GM12864 (cell line): Measurements from ENCODE around the gene OPHN1.
"Not testable (repeated sequence)": the region's sequence is repeated elsewhere in the genome, so short reads cannot be mapped to it uniquely, and the experiment has no call there.

Source experiments
- DNase-seq: peaks from one replicate; pipeline ENCODE4 v3.0.0-alpha.2; 2011; ENCODE audit warnings: low read depth
- H3K4me3 ChIP-seq: 2 replicates; pipeline ENCODE4 v1.5.1; 2011; ENCODE audit warnings: mild to moderate bottlenecking, low read depth, low read length, control low read depth
- CTCF ChIP-seq: IDR thresholded peaks from 2 replicates; pipeline ENCODE4 v1.5.1; 2011; ENCODE audit warnings: low read depth, mild to moderate bottlenecking, moderate library complexity, low read length, control low read depth, inconsistent platforms; ENCODE audit errors: missing control alignments

The OPHN1 gene

GRCh38 chrX:68090266-68090665 is 343.0 kb downstream of the OPHN1 start:
- H3K4me3 ChIP-seq: no peak overlapping the region
- TF ChIP-seq CTCF: no peak
- DNase-seq: no peak

- DNase-seq: no peak
- no peak for TF ChIP-seq CTCF
- H3K4me3 ChIP-seq: no peak overlapping the region
These were observed 345.8 kb downstream of the OPHN1 start for GRCh38 chrX:68087526-68087925.

- DNase-seq: no peak
- TF ChIP-seq CTCF: no peak
- no peak overlapping the region for H3K4me3 ChIP-seq
These were observed 346.6 kb downstream of the OPHN1 start for GRCh38 chrX:68086709-68087108.

- TF ChIP-seq CTCF: no peak
- no peak overlapping the region for H3K4me3 ChIP-seq
- DNase-seq: no peak
These were observed 348.5 kb downstream of the OPHN1 start for GRCh38 chrX:68084765-68085164.

- DNase-seq: no peak
- no peak for TF ChIP-seq CTCF
- H3K4me3 ChIP-seq: no peak overlapping the region
These were observed 349.8 kb downstream of the OPHN1 start for GRCh38 chrX:68083510-68083909.

- no peak overlapping the region for H3K4me3 ChIP-seq
- no peak for DNase-seq
- no peak for TF ChIP-seq CTCF
These were observed 353.3 kb downstream of the OPHN1 start for GRCh38 chrX:68079961-68080360.

GRCh38 chrX:68078801-68079200 is 354.5 kb downstream of the OPHN1 start:
- DNase-seq: not testable (repeated sequence)

GRCh38 chrX:68077378-68077777 is 355.9 kb downstream of the OPHN1 start:
- H3K4me3 ChIP-seq: no peak overlapping the region
- TF ChIP-seq CTCF: no peak

More at GRCh38 chrX:68078801-68079200, 354.5 kb downstream of the OPHN1 start:
- H3K4me3 ChIP-seq: not testable (repeated sequence)

More at GRCh38 chrX:68077378-68077777, 355.9 kb downstream of the OPHN1 start:
- DNase-seq: no peak
